Fibroblast of lung (primary cell): ENCODE data around the gene NOTCH2. TPM values are rescaled to one million over a fixed set of nuclear protein-coding genes. Genes with fewer than 3 reads are reported as not detected.
A peak's percentile ranks its signal among the peaks of the same experiment; 100 is the strongest.
"Not testable (repeated sequence)": the region's sequence is repeated elsewhere in the genome, so short reads cannot be mapped to it uniquely, and the experiment has no call there.

Experiments
- DNase-seq, 2 donors: peaks; one replicate each; pipeline versions ENCODE4 v3.0.0 to v3.0.0-alpha.2; 2010; ENCODE audit warnings: low read depth in 2 of 2
- H2AFZ ChIP-seq: 2 replicates; pipeline ENCODE4 v1.5.1; 2012; ENCODE audit warnings: low read length, control low read depth, inconsistent platforms
- H3K27ac ChIP-seq: 2 replicates; pipeline ENCODE4 v1.5.1; 2011; ENCODE audit warnings: low read length, control low read depth; ENCODE audit not compliant: insufficient read depth
- H3K27me3 ChIP-seq: 2 replicates; pipeline ENCODE4 v1.5.1; 2011; ENCODE audit warnings: mild to moderate bottlenecking, low read length; ENCODE audit not compliant: control insufficient read depth, insufficient read depth
- H3K36me3 ChIP-seq: 2 replicates; pipeline ENCODE4 v1.5.1; 2011; ENCODE audit warnings: low read length; ENCODE audit not compliant: control insufficient read depth, insufficient read depth
- H3K4me1 ChIP-seq: 2 replicates; pipeline ENCODE4 v1.5.1; 2011; ENCODE audit warnings: low read length; ENCODE audit not compliant: control insufficient read depth, insufficient read depth; ENCODE audit errors: extremely low read depth
- H3K4me2 ChIP-seq: 2 replicates; pipeline ENCODE4 v1.5.1; 2011; ENCODE audit warnings: low read length, control low read depth; ENCODE audit not compliant: insufficient read depth; ENCODE audit errors: extremely low read depth
- H3K4me3 ChIP-seq, 4 experiments: fragments of 200-600 bp in 1 of 4; sonication (generic) in 1 of 4; replicated peaks in 1 of 4; 2 replicates each; pipeline ENCODE4 v1.5.1; 2011 to 2016; ENCODE audit warnings: low read length in 4 of 4, low read depth in 3 of 4, mild to moderate bottlenecking in 3 of 4, control low read depth in 2 of 4, inconsistent platforms in 1 of 4, mixed read lengths in 1 of 4; ENCODE audit not compliant: insufficient read depth in 1 of 4; ENCODE audit errors: control extremely low read depth in 1 of 4
- H3K79me2 ChIP-seq: 2 replicates; pipeline ENCODE4 v1.5.1; 2012; ENCODE audit warnings: mild to moderate bottlenecking, low read length, inconsistent platforms; ENCODE audit not compliant: control insufficient read depth, insufficient read depth
- H3K9ac ChIP-seq: 2 replicates; pipeline ENCODE4 v1.5.1; 2011; ENCODE audit warnings: mild to moderate bottlenecking, low read length, control low read depth; ENCODE audit not compliant: insufficient read depth
- H3K9me3 ChIP-seq: 2 replicates; pipeline ENCODE4 v1.5.1; 2012; ENCODE audit warnings: low read depth, low read length; ENCODE audit not compliant: control insufficient read depth, insufficient read depth
- H4K20me1 ChIP-seq: 2 replicates; pipeline ENCODE4 v1.5.1; 2011; ENCODE audit warnings: low read length; ENCODE audit not compliant: control insufficient read depth, insufficient read depth; ENCODE audit errors: extremely low read depth
- polyA plus RNA-seq, 2 donors: library from polyadenylated mRNA; depleted of rRNA in 1 of 2; stranded (reverse) in 1 of 2; unstranded in 1 of 2; fragments of >200 nt; gene quantifications; 2 replicates each; pipeline ENCODE4 v1.2.1, GENCODE V29; 2011 to 2012; ENCODE audit warnings: missing spikeins in 1 of 2
- total RNA-seq: library from RNA; depleted of rRNA; stranded (reverse); fragments of >200 nt; gene quantifications from 2 replicates; pipeline ENCODE4 v1.2.1, GENCODE V29; 2014

NOTCH2 gene
- total and polyA plus RNA-seq, 2 donors (not counting 1 experiment from before 2014, with no cell fraction given) = 86.3 to 204 TPM

- not testable (repeated sequence) for DNase-seq, H3K9ac ChIP-seq, H3K27me3 ChIP-seq, H3K9me3 ChIP-seq, H3K36me3 ChIP-seq, H3K79me2 ChIP-seq, H3K4me3 ChIP-seq, H4K20me1 ChIP-seq, H2AFZ ChIP-seq, H3K27ac ChIP-seq, H3K4me2 ChIP-seq, H3K4me1 ChIP-seq
Measured at GRCh38 chr1:120111008-120111407, 41.5 kb upstream of the NOTCH2 start.

- not testable (repeated sequence) for H3K9me3 ChIP-seq, H3K79me2 ChIP-seq, H2AFZ ChIP-seq, H3K9ac ChIP-seq, H3K36me3 ChIP-seq, H4K20me1 ChIP-seq, H3K27me3 ChIP-seq, H3K27ac ChIP-seq, H3K4me3 ChIP-seq, DNase-seq, H3K4me1 ChIP-seq, H3K4me2 ChIP-seq
Measured at GRCh38 chr1:120109656-120110055, 40.2 kb upstream of the NOTCH2 start.

GRCh38 chr1:120109180-120109579, 39.7 kb upstream of the NOTCH2 start:
- not testable (repeated sequence) for H3K36me3 ChIP-seq, H3K4me2 ChIP-seq, H3K9me3 ChIP-seq, H4K20me1 ChIP-seq, DNase-seq, H3K4me3 ChIP-seq, H3K9ac ChIP-seq, H3K27ac ChIP-seq, H3K4me1 ChIP-seq, H3K79me2 ChIP-seq, H3K27me3 ChIP-seq, H2AFZ ChIP-seq

GRCh38 chr1:120105288-120105687, 35.8 kb upstream of the NOTCH2 start:
- not testable (repeated sequence) for H3K4me1 ChIP-seq, H3K9me3 ChIP-seq, H3K36me3 ChIP-seq, H4K20me1 ChIP-seq, H3K27ac ChIP-seq, H3K4me3 ChIP-seq, H2AFZ ChIP-seq, H3K79me2 ChIP-seq, H3K27me3 ChIP-seq, DNase-seq, H3K4me2 ChIP-seq, H3K9ac ChIP-seq

- not testable (repeated sequence) for H3K9ac ChIP-seq, H3K36me3 ChIP-seq, H4K20me1 ChIP-seq
Measured at GRCh38 chr1:120103768-120104167, 34.3 kb upstream of the NOTCH2 start.

GRCh38 chr1:120101593-120101992, 32.1 kb upstream of the NOTCH2 start:
- not testable (repeated sequence) for H3K4me1 ChIP-seq, H3K4me2 ChIP-seq, H3K9me3 ChIP-seq, H2AFZ ChIP-seq, H3K36me3 ChIP-seq, H3K27me3 ChIP-seq, H3K9ac ChIP-seq, H4K20me1 ChIP-seq, H3K79me2 ChIP-seq, H3K4me3 ChIP-seq, H3K27ac ChIP-seq
- DNase-seq = peak in 1 of 2 donors; percentile 41

More at GRCh38 chr1:120103768-120104167, 34.3 kb upstream of the NOTCH2 start:
- not testable (repeated sequence) for DNase-seq, H3K9me3 ChIP-seq, H3K27me3 ChIP-seq, H3K79me2 ChIP-seq, H3K4me1 ChIP-seq, H3K27ac ChIP-seq, H2AFZ ChIP-seq, H3K4me2 ChIP-seq, H3K4me3 ChIP-seq

GRCh38 chr1:120100590-120100989, 31.1 kb upstream of the NOTCH2 start:
- not testable (repeated sequence) for H3K79me2 ChIP-seq, H2AFZ ChIP-seq, H3K9ac ChIP-seq, H3K4me1 ChIP-seq, H3K4me2 ChIP-seq, H3K36me3 ChIP-seq, H3K9me3 ChIP-seq, H3K27me3 ChIP-seq, H3K4me3 ChIP-seq, DNase-seq, H4K20me1 ChIP-seq, H3K27ac ChIP-seq
